ENCODE data around the gene ACAD9. TPM values are rescaled to one million over a fixed set of nuclear protein-coding genes. Genes with fewer than 3 reads are reported as not detected.

The ACAD9 gene
- total and polyA plus RNA-seq, 11 donors = 24.6 to 44.9 (median 36.5) TPM

GRCh38 chr3:128945878-128946175 is 66.4 kb downstream of the ACAD9 start:
- H3K27ac ChIP-seq = no peak overlapping the region
- no peaks in the 10 kb centered on the region for H3K9me3 ChIP-seq
- intact Hi-C loops (cut with DNase I) = no loop called here
- no peaks in the 10 kb centered on the region for H3K4me1 ChIP-seq
- no peaks in the 10 kb centered on the region for H3K36me3 ChIP-seq
- ATAC-seq = no peak
- 62 to 82% (median 76%) methylated on average over 3 of the region's 3 CpGs for WGBS, 4 donors
- no peaks in the 10 kb centered on the region for H3K27me3 ChIP-seq
- TF ChIP-seq POLR2A (IDR thresholded peaks at IDR 0.05) = no peak
- TF ChIP-seq CTCF (IDR thresholded peaks at IDR 0.05) = no peak
- no peak overlapping the region for H3K4me3 ChIP-seq
- no peak for DNase-seq

DNA sequence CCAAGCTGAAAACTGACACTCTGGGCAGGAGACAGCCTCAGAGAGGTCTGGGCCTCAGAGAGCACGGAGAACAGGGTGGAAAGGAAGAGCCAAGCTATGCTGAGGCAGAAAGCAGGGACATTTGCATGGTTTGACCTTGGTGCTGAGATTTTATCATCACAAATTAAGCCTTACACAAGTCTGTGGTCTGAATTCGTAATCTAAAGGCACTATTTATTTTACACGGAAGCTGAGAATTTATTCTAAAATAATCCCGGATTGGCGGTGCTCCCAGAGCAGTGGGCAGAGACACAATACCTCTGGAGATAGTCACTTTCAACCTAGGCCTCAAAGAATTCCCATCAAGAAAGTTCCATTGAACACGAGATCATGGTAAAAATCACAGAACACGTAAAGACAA is 67.0 kb downstream of the ACAD9 start:
- Histone ChIP-seq H3K4me3 (no peak overlapping the region), H3K27ac (no peak overlapping the region), H3K9me3 (no peaks in the 10 kb centered on the region), H3K27me3 (no peaks in the 10 kb centered on the region), H3K36me3 (no peaks in the 10 kb centered on the region), H3K4me1 (no peaks in the 10 kb centered on the region)
- TF ChIP-seq CTCF (IDR thresholded peaks at IDR 0.05) = no peak
- no peak for DNase-seq
- 69 to 84% (median 78%) methylated on average over 7 of the region's 7 CpGs for WGBS, 4 donors
- no peak for ATAC-seq
- intact Hi-C loops (cut with DNase I) = no loop called here

DNA sequence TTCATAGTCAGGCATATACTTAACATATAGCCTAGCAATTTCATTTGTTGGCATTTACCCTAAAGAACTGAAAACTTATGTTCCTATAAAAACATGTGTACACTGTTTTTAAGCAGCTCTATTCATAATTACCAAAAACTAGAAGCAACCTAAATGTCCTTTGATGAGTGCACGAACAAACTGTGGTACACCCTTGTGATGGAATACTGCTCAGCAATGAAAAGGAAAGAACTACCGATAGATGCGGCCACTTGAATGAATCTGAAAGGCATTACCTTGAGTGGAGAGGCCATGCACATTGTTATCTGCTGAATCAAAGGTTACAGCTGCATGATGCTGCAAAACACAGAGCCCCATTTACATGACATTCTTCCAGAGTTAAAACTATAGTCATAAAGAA is 69.7 kb downstream of the ACAD9 start:
- Histone ChIP-seq H3K4me3 (no peak overlapping the region), H3K9me3 (no peaks in the 10 kb centered on the region), H3K36me3 (no peaks in the 10 kb centered on the region), H3K27me3 (no peaks in the 10 kb centered on the region), H3K27ac (no peak overlapping the region), H3K4me1 (no peaks in the 10 kb centered on the region)
- WGBS, 4 donors = 96 to 100% (median 97%) methylated on average over 3 of the region's 3 CpGs
- intact Hi-C loops (cut with DNase I) = no loop called here
- DNase-seq = no peak
- no peak for ATAC-seq
- TF ChIP-seq POLR2A (IDR thresholded peaks at IDR 0.05) (no peak), CTCF (IDR thresholded peaks at IDR 0.05) (no peak)

- Histone ChIP-seq H3K27me3 (no peaks in the 10 kb centered on the region), H3K4me1 (no peaks in the 10 kb centered on the region), H3K36me3 (no peaks in the 10 kb centered on the region), H3K27ac (no peak overlapping the region), H3K4me3 (no peak overlapping the region), H3K9me3 (no peaks in the 10 kb centered on the region)
- TF ChIP-seq CTCF (IDR thresholded peaks at IDR 0.05) (peak in 6 of 12 donors; percentile 23 to 42 (median 28)), POLR2A (IDR thresholded peaks at IDR 0.05) (no peak)
- DNase-seq (peak in 1 of 5 donors; percentile 41), ATAC-seq (peak in 3 of 4 donors; percentile 38 to 77 (median 76))
- intact Hi-C loops (cut with DNase I) = no loop called here
- 65 to 75% (median 67%) methylated on average over 15 of the region's 15 CpGs for WGBS, 4 donors
Measured at GRCh38 chr3:128950223-128950938, 71.0 kb downstream of the ACAD9 start.
